PFSK-1 (cell line): Measurements from ENCODE around the gene NXPH3.

ENCODE experiments used
- FOXP2 ChIP-seq: optimal IDR thresholded peaks from 2 replicates; pipeline ENCODE3; 2011; ENCODE audit warnings: borderline replicate concordance, control low read depth, inconsistent platforms; ENCODE audit not compliant: insufficient read depth; ENCODE audit errors: extremely low read length, extremely low read depth
- POLR2AphosphoS5 ChIP-seq: IDR thresholded peaks from 2 replicates; pipeline ENCODE4 v1.6.1; 2012; ENCODE audit warnings: low read depth, mild to moderate bottlenecking, control low read depth, low read length, moderate library complexity
- REST ChIP-seq, 2 experiments: IDR thresholded peaks; 2 replicates each; pipeline versions ENCODE4 v1.6.1 to v1.8.0; 2011 to 2012; ENCODE audit warnings: low read depth in 2 of 2, low read length in 2 of 2, control low read depth in 1 of 2, inconsistent platforms in 1 of 2, mild to moderate bottlenecking in 1 of 2, moderate library complexity in 1 of 2; ENCODE audit not compliant: insufficient read depth in 1 of 2
- SIN3A ChIP-seq: IDR thresholded peaks from 2 replicates; pipeline ENCODE4 v1.6.1; 2012; ENCODE audit warnings: mild to moderate bottlenecking, low read length, moderate library complexity, borderline replicate concordance; ENCODE audit not compliant: insufficient read depth
- TAF1 ChIP-seq: IDR thresholded peaks from 2 replicates; pipeline ENCODE4 v1.6.1; 2012; ENCODE audit warnings: low read length, control low read depth, borderline replicate concordance; ENCODE audit not compliant: insufficient read depth

Gene NXPH3

GRCh38 chr17:49545007-49545660 is 30.5 kb upstream of the NXPH3 start:
- TF ChIP-seq SIN3A (no peak), REST (IDR thresholded peaks at IDR 0.05; ENCODE audit: insufficient read depth in 1 of 2, low read depth in 2 of 2, low read length in 2 of 2) (no peak), FOXP2 (no peak), POLR2AphosphoS5 (no peak), TAF1 (no peak)

- TF ChIP-seq FOXP2, result no peak
- no peak for TF ChIP-seq REST (IDR thresholded peaks at IDR 0.05; ENCODE audit: insufficient read depth in 1 of 2, low read depth in 2 of 2, low read length in 2 of 2)
- TF ChIP-seq POLR2AphosphoS5, result no peak
- TF ChIP-seq TAF1, result no peak
- no peak for TF ChIP-seq SIN3A
These were observed 29.7 kb upstream of the NXPH3 start for GRCh38 chr17:49545806-49546545.

- no peak for TF ChIP-seq FOXP2
- no peak for TF ChIP-seq SIN3A
- TF ChIP-seq REST (IDR thresholded peaks at IDR 0.05; ENCODE audit: insufficient read depth in 1 of 2, low read depth in 2 of 2, low read length in 2 of 2), result no peak
- no peak for TF ChIP-seq TAF1
- TF ChIP-seq POLR2AphosphoS5, result no peak
These were observed 28.8 kb upstream of the NXPH3 start for GRCh38 chr17:49546546-49547535.

DNA sequence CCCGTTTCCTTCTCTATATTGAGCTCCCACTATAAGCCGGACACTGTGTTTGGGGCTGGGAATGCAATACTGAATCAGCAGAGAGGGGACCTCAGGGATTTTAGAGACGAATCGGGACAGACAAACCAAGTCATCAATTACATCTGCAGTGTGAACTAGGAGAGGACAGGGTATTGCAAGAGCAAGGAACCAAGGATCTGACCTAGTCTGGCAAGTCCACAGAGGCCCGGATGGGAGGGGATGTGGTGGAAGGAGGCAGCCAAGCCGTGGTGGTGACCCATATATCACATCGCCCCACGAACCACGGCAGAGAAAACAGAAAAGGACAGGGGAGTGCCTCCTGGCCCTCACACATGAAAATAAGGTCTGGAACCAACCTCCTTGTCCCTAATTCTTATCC is 28.1 kb upstream of the NXPH3 start:
- no peak for TF ChIP-seq REST (IDR thresholded peaks at IDR 0.05; ENCODE audit: insufficient read depth in 1 of 2, low read depth in 2 of 2, low read length in 2 of 2)
- no peak for TF ChIP-seq SIN3A
- TF ChIP-seq TAF1, result no peak
- no peak for TF ChIP-seq POLR2AphosphoS5
- TF ChIP-seq FOXP2, result no peak
